Esophagus mucosa (tissue), 1 donor: ENCODE results near the gene ITPKB. TPM values are rescaled to one million over a fixed set of nuclear protein-coding genes. Genes with fewer than 3 reads are reported as not detected.

Experiments used
- ATAC-seq: fragments of 200-7000 bp; cut with Tn5 transposase; one replicate; pipeline ENCODE4 v1.9.1; 2020
- total RNA-seq: library from RNA; stranded (reverse); gene quantifications from one replicate; pipeline ENCODE4 v1.2.4, GENCODE V29; 2023
- donor health status: DM: yes; HTN: yes; CAD: no.

Gene ITPKB
- total RNA-seq, 1 donor from 2014 or later = 10.9 TPM

DNA sequence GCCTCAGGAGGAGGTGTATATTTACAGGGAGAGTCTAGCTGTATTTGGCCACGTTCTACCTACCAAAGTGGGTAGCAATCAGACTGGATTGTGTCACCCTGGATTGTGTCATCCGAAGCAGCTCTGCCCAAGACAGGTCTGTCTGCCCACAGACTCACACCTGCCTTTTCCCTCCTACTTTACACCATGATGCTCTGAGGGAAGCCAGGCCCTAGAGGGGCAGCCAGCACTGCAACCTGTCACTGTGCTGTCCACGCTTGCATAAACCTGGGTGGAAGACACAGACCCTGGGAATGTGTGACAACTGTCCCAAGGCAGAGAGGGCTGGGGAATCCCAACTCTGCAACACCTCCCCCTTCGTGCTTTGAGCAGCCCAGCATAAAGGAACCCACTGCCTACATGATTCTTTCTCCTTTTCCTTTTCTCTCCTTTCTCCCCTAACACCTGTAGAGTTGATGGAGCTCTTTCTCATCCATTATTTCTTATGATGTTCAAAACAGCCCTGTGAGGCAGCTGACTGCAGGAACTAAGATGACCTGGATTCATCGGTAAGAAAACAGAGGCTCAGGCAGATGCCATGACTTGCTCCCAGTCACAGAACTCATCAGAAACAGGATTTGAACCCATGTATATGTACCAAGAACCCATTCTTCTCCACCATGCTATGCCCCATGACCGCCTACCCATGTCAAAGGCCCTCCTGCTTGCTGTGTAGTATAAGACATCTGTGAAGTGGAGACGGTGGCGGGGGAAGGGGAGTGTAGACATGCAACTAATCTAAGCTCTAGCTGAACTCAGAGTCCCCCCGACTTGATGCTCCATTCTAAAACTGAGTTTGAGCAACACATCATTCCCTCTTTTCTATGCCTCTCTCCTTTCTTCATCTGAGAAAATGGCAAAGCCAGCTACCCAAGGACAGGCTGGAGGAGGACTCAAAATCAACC is 55.9 kb downstream of the ITPKB start:
- ATAC-seq = peak; percentile 49

DNA sequence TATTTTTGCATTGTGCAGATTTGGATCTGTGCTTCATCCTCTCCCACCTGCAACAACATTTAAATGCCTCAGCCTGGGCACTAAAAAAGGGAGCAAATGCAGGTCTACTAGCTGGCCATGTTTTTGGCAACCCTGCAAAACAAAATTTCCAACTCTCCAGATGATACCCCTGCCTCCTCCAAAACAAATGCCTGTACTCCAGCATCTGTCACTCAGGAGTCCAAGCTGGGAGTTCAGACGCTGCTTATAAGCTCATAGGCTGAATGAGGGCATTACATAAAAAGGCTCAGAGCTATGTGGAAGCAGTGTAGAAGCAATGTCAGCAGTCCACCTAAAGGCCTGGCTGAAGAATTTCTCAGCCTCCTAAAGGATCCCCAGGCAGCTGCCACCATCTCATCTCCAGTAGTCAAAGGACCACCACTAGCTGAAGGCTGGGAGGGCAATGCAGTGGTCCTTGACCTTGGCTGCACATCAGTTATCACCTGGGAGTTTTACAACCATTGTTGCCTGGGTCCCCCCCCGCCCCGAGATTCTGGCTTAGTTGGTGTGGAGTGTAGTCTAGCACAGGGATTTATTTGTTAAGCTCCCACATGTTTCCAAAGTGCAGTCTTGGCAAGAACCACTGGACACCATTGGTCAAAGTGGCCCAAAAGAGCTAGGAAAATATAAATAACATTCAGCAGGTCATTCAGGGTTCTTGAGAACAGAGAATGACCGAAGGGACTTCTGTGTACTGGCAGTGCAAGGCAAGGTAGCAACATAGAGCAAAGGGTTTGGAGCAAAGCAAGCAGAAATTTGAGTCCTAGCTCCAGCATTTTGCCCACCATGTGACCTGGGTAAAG is 57.2 kb downstream of the ITPKB start:
- ATAC-seq = no peak

DNA sequence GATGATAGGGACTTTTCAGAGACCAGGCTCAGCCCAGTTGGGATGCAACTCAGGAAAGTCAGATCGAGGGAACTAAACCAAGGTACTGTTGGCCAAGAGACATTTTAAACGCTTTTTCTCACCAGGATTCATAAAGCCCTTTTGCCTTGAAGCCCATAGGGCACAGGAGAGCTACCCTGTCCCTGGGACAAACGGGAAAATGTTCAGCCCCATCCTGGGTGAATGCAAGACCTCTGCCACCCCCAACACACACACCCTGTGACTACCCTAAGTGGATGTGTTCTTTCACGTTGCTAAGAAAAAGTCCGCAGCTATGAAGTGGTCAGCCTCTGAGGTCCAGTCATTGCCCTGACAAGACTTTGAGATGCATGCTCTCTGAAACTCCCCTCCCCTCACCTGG is 58.4 kb downstream of the ITPKB start:
- no peak for ATAC-seq

DNA sequence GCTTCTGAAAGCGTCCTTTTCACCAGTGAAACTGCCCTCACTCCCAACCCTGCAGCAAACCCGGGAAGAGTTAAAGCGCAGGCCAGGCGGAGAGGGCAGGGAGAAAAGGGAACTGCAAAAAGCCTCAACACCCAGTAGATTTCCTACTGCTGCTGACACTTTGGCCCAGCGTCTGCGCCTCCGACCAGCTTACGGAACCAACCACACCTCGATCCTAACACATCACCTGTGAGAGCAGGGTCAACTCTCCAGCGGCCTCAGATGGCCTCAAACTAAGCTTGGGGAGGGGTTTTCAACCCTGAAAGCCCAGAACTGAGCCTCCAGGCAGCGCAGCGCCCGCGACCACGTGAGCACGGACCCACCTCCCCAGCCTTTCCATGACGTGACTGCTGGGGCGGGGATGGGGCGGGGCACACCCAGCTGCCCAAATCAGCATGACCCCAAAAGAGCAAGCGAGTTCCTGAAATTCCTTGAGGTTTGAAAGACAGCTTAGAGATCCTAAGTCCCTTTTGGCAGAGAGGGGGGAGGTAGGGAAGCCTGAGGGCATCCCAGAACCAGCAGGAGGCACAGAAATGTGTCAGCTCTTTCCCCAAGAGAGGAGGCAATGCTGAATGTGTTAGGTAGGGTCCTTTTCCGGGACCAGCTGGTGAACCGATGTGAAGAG is 59.1 kb downstream of the ITPKB start:
- ATAC-seq = peak; percentile 72

DNA sequence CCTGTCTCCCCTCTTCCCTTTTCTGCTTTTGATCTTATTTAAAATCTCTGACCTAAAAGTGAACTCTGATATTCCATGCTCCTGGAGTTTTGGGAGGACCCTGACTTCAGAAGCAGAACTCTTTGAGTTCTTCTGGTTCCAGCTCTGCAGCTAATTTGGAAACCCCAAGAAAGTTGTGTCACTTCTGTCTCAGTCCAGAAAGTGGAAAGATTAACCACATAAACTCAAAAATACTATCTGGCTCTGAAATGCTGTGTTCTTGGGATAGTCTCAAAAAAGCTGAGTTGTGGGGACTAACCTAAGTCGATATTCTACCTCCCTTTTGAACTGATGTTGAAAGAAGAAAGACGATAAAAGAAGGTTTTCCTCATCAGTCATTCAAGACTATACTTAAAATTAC is 59.8 kb downstream of the ITPKB start:
- ATAC-seq = no peak

DNA sequence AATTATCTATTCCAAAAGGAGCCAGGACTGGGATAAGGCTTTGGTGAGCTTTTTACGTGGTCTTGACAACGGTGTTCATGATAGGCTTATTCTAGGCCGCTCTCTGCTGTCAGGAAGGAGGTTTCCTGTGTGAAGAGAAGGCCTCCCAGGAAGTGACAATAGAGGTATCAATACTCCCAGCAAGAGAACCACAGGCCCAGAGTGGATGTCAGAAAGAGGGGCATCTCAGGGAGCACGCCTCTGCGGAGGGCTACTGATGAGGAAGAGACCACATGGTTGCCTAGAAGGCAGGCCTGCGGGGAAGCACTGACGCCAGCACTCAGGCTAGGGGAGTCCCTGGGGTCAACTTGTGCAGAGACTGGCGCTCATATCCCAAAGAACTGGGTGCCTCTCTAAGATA is 60.4 kb downstream of the ITPKB start:
- ATAC-seq = no peak

DNA sequence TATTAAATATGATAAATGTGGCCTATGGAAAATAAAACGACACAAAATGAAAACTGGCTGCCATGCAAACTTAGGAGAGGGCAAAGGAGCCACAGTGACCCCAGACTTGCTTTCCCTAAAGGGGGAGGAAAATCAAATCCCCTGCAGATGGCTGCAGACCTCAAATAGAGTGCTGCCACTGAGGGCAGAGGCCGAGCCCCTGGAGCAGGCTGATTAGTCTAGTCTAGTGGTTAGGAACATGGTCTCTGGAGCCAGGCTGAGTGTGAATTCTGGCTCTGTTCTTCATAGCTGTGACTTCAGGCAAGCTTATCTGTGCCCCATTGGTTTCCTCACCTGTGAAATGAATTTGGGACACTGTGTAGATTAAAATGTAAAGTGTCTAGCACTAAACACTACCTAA is 60.8 kb downstream of the ITPKB start:
- no peak for ATAC-seq

DNA sequence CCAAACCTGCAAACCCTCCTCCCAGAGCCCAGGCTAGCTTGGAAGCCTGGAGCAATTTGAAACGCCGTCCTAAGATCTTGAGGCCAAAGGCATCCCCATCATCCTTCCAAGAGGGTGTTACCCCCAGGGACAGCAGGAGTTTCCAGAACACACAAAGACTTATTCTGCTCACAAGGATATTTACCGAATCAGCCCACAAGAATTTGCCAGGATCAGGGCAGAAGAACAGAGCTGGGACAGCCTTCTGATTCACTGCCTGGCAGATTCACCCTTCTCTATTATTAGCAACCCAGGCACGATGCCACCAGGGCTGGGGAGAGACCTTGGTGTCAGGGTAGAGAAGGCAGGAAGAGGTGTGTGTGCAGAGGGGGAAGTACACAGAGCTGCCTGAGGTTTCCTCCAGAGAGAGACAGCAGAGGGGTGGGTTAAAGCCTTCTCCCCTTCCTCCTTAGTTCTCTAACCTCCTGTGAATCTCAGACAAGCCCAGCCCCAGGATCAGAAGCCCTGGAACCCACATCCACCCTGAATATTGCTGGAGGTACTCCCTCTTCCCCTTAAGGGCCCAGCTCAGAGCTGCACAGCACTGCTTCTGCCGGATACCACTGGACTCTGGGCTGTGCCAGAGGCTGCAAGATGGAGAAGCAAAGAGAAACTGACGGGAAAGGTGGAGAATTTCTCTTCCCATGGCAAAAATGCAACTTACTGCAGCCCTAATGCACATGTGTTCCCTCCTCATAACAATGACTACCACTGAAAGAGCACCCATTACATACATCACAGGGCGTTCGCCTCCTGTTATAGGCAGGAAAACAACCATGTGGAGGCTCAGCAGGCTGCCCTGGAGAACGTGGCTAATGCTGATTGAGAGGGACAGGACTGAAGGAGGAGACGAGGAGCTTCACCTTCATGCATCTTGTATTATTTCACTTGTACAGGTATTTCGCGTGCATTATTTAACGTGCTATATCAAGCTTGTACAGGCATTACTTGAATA is 61.8 kb downstream of the ITPKB start:
- ATAC-seq = peak; percentile 85

DNA sequence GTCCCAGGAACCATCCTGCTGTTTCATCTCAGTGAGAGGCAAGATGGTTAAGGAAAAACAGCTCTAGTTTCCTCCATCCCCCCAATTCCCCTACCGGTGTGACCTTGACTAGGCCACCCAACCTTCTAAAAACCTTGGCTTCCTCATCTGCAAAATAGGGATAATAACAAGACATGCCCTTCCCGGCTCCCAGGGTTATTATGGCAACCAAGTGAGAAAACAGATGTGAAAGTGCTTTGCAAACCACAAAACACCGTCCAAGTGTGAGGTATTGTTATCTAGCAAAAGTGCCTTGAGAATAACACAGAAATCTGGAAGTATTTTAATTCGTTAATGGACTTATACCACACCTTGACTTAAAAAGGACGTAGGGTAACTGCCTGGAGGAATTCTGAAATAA is 62.7 kb downstream of the ITPKB start:
- no peak for ATAC-seq

DNA sequence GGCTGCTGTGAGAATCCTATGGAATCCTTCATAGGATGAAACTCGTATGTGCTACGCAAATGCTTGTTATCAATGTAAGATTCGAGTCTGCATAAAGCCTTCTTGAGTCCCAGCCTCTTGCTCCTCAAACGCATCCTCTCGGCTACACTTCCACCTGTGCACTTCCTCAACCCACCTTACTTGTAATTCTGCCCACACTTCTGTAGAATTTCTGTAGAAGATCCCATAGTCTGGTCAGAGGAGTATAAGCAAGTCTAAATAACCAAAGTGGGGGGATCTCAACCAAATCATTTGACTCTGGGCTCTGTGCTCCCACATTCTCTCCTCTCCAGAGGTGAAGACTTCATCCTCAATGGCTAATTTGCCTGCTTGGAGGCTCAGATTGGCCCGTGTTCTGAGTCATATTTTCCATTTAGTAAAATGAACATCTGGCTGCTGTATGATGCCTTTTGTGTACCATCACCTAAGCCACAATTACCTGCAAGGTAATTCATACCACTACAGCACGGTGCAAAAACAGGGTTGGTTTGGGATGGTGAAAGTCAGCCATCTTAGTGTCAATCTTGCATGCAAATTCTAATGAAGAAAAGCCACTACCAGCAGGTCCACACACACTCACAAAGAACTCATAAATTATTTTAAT is 63.2 kb downstream of the ITPKB start:
- ATAC-seq = no peak

DNA sequence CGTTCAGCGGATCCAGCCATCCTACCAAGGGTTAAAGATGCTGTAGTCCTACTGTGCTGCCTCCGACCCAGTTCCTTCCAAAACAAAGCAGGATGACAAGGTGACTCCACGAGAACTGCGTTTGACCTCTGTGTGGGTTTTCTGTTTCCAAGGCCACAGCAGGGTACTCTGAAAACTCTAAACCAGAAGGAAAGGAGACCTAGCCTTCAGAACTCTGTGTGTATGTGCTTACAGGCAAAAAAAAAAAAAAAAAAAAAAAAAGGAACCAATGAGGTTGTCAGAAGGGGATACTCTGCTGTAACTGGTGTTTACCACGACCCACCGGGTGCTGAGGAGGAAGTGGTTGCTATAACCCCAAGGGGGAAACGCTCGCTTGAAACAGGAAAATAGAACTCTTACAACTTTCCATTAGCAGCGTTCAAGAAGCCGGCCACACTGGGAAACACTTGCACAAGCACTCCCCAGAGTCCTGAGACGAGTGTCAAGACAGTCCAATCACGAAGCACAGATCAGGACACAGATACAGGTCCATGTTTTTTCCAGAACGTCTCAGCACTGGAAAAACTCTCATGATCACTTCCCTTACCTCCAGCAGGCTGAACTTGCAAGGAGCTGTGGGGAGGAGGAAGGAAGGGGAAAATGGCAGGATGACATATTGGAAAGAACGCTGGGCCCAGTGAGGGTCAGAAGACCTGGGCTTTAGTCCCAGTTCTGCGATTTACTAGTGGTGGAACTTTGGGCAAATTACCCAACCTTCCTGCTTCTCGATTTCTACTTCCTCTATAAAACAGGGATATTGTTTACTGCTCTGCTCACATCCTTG is 64.0 kb downstream of the ITPKB start:
- ATAC-seq = peak; percentile 40

DNA sequence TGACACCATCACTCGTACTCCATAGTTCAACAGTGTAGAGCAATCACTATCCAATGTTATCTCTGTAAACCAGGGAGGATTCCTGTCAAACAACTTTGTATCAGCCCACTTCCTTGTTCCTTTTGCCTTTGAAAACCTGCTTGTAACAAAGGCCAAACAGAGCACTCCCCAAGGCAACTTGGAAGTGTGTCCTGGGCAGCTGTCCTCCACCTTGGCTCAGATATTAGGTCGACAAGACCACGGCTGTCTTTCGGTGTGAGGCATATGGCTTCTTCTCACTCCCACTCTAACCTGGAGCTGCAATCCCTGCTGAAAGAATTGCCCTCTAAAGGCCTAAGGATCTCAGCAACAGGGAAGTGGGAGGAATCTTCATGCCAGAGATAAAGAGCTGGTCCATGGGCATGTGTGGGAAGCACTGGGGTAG is 66.7 kb downstream of the ITPKB start:
- peak; percentile 31 for ATAC-seq

DNA sequence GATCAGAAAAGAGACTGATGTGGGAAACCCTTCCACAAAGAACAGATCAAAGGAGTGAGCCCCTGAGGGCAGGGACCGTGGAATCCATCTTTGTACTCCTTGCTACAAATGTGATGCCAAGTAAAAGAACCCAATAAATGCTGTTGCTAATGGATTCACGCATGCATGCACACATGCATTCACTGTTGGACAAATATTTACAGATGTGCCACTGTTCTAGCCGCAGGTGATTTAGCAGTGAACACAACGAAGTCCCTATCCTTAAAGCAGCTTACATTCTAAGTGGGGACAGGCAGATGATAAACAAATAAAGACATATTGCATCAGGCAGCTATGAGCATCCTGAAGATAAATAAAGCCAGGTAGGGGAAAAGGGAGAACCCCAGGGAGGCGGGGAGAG is 67.8 kb downstream of the ITPKB start:
- ATAC-seq = no peak

DNA sequence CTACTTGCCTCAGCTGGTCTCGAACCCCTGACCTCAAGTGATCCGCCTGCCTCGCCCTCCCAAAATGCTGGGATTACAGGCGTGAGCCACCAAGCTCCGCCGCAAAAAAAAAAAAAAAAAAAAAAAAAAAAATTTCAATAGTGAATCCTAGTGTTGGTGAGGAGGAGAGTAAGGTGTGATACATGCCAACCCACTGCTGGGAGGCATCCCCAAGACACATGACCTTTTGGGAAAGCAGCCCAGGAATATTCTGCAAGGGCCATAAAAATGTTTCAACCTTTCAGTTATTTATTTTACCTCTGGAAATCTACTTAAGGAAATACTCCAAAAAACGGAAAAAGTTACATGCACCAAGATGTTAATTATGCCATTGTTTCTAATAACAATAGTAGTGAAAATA is 69.0 kb downstream of the ITPKB start:
- ATAC-seq = no peak

DNA sequence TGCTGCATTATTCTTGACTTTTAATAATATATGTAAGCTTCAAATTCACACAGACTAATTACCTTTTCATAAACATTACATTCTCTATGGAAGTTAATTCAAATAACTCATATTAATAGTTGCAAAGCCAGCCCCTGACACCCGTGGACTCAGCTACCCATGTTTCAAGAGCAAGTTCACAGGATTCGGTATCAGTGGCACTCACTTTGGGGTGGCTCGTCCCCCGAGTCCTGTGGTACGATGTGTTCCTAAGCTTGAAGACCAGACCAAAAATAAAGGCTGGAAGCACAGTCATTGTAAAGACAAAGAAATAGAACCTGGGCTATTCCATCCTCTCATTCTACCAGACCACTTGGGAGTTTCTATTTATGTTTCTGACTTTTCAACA is 70.9 kb downstream of the ITPKB start:
- no peak for ATAC-seq

DNA sequence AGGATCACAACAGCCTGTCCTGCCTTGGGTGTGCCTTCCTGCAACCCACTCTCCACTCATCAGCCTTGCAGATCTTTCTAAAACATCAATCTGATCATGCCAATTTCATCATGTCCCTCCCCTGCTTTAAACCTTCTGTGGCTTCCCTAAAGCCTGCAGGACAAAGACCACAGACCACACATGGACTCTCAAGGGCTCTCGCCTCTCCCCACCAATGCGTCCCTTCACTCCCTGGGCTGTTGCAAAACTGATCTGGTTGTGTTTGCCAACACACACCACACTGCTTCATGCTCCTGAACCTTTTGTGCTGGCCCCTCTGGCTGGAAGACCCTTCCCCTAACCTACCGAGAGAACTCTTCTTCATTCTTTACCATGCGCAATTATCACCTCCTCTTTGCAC is 72.4 kb downstream of the ITPKB start:
- ATAC-seq = no peak

DNA sequence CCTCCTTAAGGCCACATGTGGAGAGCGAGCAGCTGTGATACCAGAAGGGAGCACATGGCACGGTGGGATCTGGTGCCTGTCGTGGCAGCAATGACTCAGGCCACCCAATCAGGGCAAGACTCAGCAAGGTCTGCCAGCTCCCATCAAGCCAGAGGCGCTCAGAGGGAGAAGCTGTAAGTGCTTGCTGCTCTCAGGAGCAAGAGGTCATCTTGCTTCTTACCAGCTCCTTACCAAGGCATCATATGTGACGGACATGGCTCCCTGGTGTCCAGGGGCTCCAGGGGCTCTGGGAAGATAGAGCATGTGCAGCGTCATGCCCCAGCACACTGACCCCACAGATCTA is 72.9 kb downstream of the ITPKB start:
- no peak for ATAC-seq

DNA sequence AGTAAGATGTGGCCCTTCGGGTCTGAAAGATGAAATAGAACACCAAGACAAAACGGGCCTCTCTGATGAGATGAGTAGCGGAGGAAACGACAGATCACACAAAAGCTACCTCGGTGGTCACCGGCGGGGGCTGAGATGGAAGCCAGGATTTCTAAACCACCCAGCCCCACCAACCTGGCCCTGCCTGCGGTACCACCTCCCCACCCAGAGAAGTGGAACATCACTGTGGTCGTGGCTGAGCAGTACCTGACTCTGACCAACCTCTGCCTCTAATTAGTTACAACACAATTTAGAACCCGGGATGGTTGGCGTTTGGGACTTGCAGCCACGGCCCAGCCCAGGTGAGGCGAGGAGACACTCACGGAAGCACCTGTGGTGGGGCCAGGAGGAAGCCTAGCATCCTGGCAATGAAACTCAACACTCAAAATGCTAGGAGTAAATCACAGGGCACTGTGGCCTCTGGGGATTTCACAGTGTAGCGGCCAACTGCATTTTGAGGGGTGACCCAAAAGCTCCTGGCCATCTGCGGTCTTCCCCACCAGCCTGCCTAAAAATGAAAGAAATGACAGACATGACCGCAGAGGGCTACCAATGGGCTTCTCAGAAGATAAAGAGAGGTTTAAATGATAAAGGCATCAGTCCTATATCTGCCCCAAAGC is 73.4 kb downstream of the ITPKB start:
- ATAC-seq = no peak

DNA sequence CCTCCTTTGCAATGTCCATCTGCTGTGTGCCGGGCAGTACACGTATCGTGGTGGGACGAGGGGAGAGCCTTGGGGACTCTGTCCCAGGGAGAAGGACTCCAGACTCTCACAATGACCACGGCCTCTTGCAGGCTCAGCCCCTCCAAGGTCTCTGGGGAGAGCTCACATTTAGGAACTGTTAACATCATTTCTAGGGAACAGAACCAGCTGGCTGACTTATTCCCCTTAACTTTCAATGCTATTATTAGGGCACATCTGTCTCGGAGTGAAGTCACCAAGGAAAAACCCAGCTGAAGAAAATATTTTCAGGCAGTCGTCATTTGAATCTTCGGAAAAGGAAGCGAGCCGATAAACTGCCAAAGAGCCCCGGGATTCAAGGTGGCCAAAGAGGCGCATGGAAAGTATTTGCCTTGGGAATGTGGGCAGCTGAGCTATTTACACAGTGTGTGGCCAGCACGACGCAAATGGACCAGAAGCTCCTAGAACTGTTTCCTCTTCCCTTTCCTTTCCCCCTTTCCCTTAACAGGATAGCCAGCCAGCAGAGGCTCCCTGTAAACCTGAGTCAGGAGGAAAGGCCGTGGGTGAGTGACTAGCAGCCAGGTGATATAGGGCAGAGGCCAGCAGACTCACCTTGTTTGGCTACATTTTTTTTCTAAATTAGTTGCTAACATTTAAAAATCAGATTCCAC is 74.5 kb downstream of the ITPKB start:
- ATAC-seq = no peak
